B cell (primary cell): ENCODE data around the gene GTF3C5. TPM values are rescaled to one million over a fixed set of nuclear protein-coding genes. Genes with fewer than 3 reads are reported as not detected.

Experiments
- ATAC-seq: fragments of 200-7000 bp; cut with Tn5 transposase; one replicate; pipeline ENCODE4 v1.10.0; 2021; ENCODE audit warnings: low read depth, mild to moderate bottlenecking, moderate number of reproducible peaks, moderate library complexity
- CTCF ChIA-PET: fragments of 350-600 bp; sonication (Branson Sonifier 250); formaldehyde crosslinking; loops from one replicate; lab custom pipeline; 2021; ENCODE audit warnings: antibody characterized with exemption, inconsistent platforms; lab: Charles Lee
- POLR2A ChIA-PET: fragments of 350-600 bp; sonication (Branson Sonifier 250); formaldehyde crosslinking; loops from one replicate; lab custom pipeline; 2021; ENCODE audit warnings: antibody characterized with exemption; lab: Charles Lee
- DNase-seq: peaks from one replicate; pipeline ENCODE4 v3.0.0; 2013
- H2AFZ ChIP-seq: 2 replicates; pipeline ENCODE4 v1.6.1; 2012; ENCODE audit warnings: mild to moderate bottlenecking, low read depth, low read length; ENCODE audit not compliant: insufficient read depth, poor library complexity, severe bottlenecking
- H3K27ac ChIP-seq, 2 donors: 1 replicate in 1 of 2; 2 replicates in 1 of 2; pipeline ENCODE4 v1.5.1; 2012 to 2013; ENCODE audit warnings: low read length in 2 of 2, mild to moderate bottlenecking in 2 of 2, moderate library complexity in 1 of 2
- H3K27me3 ChIP-seq, 4 experiments: fragments of 200-600 bp in 1 of 4; sonication (generic) in 1 of 4; replicated peaks in 1 of 4; 1 replicate in 2 of 4; 2 replicates in 2 of 4; pipeline versions ENCODE4 v1.6.1 to v1.7.0; 2013 to 2016; ENCODE audit warnings: low read length in 3 of 4, mild to moderate bottlenecking in 2 of 4, mixed read lengths in 1 of 4, moderate library complexity in 1 of 4; ENCODE audit not compliant: insufficient read depth in 4 of 4, control insufficient read depth in 3 of 4; ENCODE audit errors: control extremely low read depth in 1 of 4
- H3K36me3 ChIP-seq, 2 experiments: replicated peaks in 1 of 2; 1 replicate in 1 of 2; 2 replicates in 1 of 2; pipeline versions ENCODE4 v1.6.1 to v1.7.1; 2013; ENCODE audit warnings: low read length in 1 of 2; ENCODE audit not compliant: insufficient read depth in 2 of 2, control insufficient read depth in 1 of 2; ENCODE audit errors: control extremely low read depth in 1 of 2, extremely low read depth in 1 of 2
- H3K4me1 ChIP-seq, 2 donors: fragments of 200-600 bp in 1 of 2; sonication (generic) in 1 of 2; 1 replicate in 1 of 2; 2 replicates in 1 of 2; pipeline versions ENCODE4 v1.5.1 to v1.6.1; 2013 to 2017; ENCODE audit warnings: low read length in 2 of 2; ENCODE audit not compliant: control insufficient read depth in 2 of 2, insufficient read depth in 2 of 2
- H3K4me2 ChIP-seq: replicated peaks from 2 replicates; pipeline ENCODE3; 2012; ENCODE audit warnings: mild to moderate bottlenecking, low read depth, low read length; ENCODE audit not compliant: poor library complexity, severe bottlenecking
- H3K4me3 ChIP-seq, 5 experiments: fragments of 200-600 bp in 1 of 5; sonication (generic) in 1 of 5; 1 replicate in 3 of 5; 2 replicates in 2 of 5; pipeline versions ENCODE4 v1.5.1 to v1.7.0; 2011 to 2016; ENCODE audit warnings: low read length in 4 of 5, mild to moderate bottlenecking in 4 of 5, low read depth in 2 of 5, control low read depth in 1 of 5, moderate library complexity in 1 of 5; ENCODE audit not compliant: insufficient read depth in 1 of 5; ENCODE audit errors: control extremely low read depth in 1 of 5, extremely low read depth in 1 of 5
- H3K79me2 ChIP-seq: fragments of 200-600 bp; sonication (generic); one replicate; pipeline ENCODE4 v1.6.0; 2016; ENCODE audit warnings: low read length; ENCODE audit not compliant: control insufficient read depth, insufficient read depth
- H3K9ac ChIP-seq: fragments of 200-600 bp; sonication (generic); 2 replicates; pipeline ENCODE4 v1.6.1; 2017; ENCODE audit warnings: mild to moderate bottlenecking, low read length, moderate library complexity
- H3K9me3 ChIP-seq, 3 donors: one replicate each; pipeline versions ENCODE4 v1.6.1 to v1.7.1; 2013; ENCODE audit warnings: low read length in 2 of 3; ENCODE audit not compliant: control insufficient read depth in 2 of 3, insufficient read depth in 1 of 3; ENCODE audit errors: control extremely low read depth in 1 of 3
- H4K20me1 ChIP-seq: 2 replicates; pipeline ENCODE4 v1.6.0; 2012; ENCODE audit warnings: mild to moderate bottlenecking, low read length; ENCODE audit not compliant: insufficient read depth, control insufficient read depth, poor library complexity, severe bottlenecking
- H3K27ac Mint-ChIP-seq: one replicate; pipeline ENCODE4 v1.8.0; 2021; ENCODE audit warnings: mixed read lengths
- H3K27me3 Mint-ChIP-seq: one replicate; pipeline ENCODE4 v1.8.0; 2021; ENCODE audit warnings: mixed read lengths
- H3K4me1 Mint-ChIP-seq: one replicate; pipeline ENCODE4 v1.8.0; 2021; ENCODE audit warnings: mixed read lengths
- H3K4me3 Mint-ChIP-seq: one replicate; pipeline ENCODE4 v1.8.0; 2021; ENCODE audit warnings: mixed read lengths
- H3K9me3 Mint-ChIP-seq: one replicate; pipeline ENCODE4 v1.8.0; 2022; ENCODE audit warnings: mixed read lengths; ENCODE audit not compliant: insufficient read depth
- EZH2 ChIP-seq: IDR thresholded peaks from 2 replicates; pipeline ENCODE4 v1.6.1; 2012; ENCODE audit warnings: borderline replicate concordance, low read depth, mild to moderate bottlenecking, moderate library complexity, low read length; ENCODE audit not compliant: insufficient read depth, poor library complexity, severe bottlenecking
- WGBS: methylation state at CpG from one replicate; pipeline ENCODE4 v1.1.5; 2013; ENCODE audit warnings: missing lambda C conversion rate; ENCODE audit not compliant: insufficient coverage; 5-methylcytosine and 5-hydroxymethylcytosine counted together
- intact Hi-C: fragments of 100-400 bp; cut with micrococcal nuclease; formaldehyde crosslinking; loops from one replicate; pipeline ENCODE4 v1.10.0; 2022
- polyA plus RNA-seq: library from polyadenylated mRNA; depleted of rRNA; stranded (reverse); fragments of >200 nt; gene quantifications from 2 replicates; pipeline ENCODE4 v1.2.3, GENCODE V29; 2012
- total RNA-seq, 2 donors: library from RNA; stranded (reverse); fragments of 120-200 nt in 1 of 2; gene quantifications; 1 replicate in 1 of 2; 2 replicates in 1 of 2; pipeline versions ENCODE4 v1.2.3 to v1.2.4, GENCODE V29; 2013 to 2022
- TF ChIP-seq, protein P1 (sequence below): fragments of 200-600 bp; IDR thresholded peaks from one replicate; pipeline ENCODE4 v1.8.0; 2022; ENCODE audit warnings: antibody characterized with exemption, mild to moderate bottlenecking

GTF3C5 gene
- total and polyA plus RNA-seq, 2 donors (not counting 1 experiment from before 2014, with no cell fraction given) = 80.5 to 91.2 TPM

DNA sequence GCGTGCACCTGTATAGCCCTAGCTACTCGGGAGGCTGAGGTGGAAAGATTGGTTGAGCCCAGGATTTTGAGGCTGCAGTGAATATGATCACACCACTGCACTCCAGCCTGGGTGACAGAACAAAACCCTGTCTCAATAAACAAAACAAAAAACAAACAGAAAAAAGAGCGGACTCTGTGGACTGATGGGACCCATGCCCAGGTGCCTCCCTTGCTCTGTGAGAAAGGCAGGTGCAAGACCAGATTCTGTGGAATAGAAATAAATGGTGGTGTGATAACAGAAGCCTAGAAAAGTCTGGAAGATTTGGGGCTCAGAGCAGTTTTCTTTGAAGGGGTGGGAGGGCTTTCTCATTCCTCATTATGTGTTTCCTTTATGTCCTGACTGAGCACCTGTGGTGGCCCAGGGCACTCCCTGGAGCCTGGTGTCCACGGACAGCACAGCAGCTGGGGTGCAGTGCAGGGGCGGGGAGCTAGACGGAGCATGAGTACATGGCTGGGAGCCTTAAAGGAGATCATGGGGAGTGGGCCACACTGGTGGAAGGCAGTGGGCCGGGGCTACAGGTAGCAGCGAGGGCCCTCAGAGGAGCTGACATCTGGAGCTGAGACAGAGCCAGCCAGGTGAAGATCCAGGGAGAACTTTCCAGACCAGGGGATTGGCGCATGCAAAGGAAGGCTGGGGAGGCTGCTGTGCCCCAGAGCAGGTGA, 15.6 kb downstream of the GTF3C5 start:
- Histone ChIP-seq H4K20me1 (peaks cover 23% of the 10 kb centered on the region), H2AFZ (no peak overlapping the region), H3K4me2 (no peak overlapping the region), H3K36me3 (peaks cover 0 to 69% of the 10 kb centered on the region in 2 experiments), H3K27ac (no peak overlapping the region), H3K79me2 (peaks cover 17% of the 10 kb centered on the region), H3K27me3 (no peaks in the 10 kb centered on the region), H3K9me3 (no peaks in the 10 kb centered on the region), H3K4me1 (no peaks in the 10 kb centered on the region), H3K4me3 (no peak overlapping the region), H3K9ac (no peak overlapping the region)
- TF ChIP-seq EZH2 = no peak
- TF ChIP-seq, protein P1, sequence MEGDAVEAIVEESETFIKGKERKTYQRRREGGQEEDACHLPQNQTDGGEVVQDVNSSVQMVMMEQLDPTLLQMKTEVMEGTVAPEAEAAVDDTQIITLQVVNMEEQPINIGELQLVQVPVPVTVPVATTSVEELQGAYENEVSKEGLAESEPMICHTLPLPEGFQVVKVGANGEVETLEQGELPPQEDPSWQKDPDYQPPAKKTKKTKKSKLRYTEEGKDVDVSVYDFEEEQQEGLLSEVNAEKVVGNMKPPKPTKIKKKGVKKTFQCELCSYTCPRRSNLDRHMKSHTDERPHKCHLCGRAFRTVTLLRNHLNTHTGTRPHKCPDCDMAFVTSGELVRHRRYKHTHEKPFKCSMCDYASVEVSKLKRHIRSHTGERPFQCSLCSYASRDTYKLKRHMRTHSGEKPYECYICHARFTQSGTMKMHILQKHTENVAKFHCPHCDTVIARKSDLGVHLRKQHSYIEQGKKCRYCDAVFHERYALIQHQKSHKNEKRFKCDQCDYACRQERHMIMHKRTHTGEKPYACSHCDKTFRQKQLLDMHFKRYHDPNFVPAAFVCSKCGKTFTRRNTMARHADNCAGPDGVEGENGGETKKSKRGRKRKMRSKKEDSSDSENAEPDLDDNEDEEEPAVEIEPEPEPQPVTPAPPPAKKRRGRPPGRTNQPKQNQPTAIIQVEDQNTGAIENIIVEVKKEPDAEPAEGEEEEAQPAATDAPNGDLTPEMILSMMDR = no peak
- intact Hi-C loops = no loop called here
- ChIA-PET POLR2A (no interaction called here), CTCF (no interaction called here)
- no peak for ATAC-seq
- Mint-ChIP-seq H3K4me3 (no peak overlapping the region), H3K4me1 (no peaks in the 10 kb centered on the region), H3K27ac (no peak overlapping the region), H3K27me3 (no peaks in the 10 kb centered on the region), H3K9me3 (no peaks in the 10 kb centered on the region)
- DNase-seq = no peak
- 97% methylated on average over 8 of the region's 9 CpGs for whole genome bisulfite sequencing

DNA sequence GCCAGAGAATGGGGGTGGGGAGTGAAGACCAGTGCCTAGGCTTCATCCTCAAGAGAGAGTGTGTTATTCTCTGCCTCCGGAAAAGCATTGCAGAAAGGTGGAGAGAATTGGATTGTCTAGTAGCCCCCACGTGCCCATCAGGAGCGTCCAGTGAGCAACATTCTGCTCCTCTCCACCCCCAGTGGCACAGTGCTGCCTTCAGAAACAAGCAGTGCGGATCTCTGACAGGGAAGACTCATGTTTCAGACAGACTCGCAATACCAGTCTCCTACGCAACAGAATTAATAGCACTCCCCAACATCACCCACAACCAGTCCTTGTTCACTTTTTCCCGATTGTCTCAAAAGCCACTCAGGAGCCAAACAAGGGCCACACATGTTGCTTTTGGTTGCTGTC, 16.1 kb downstream of the GTF3C5 start:
- H3K4me3 Mint-ChIP-seq = no peak overlapping the region

More for the DNA sequence above, 16.1 kb downstream of the GTF3C5 start:
- CTCF ChIA-PET = no interaction called here
- TF ChIP-seq EZH2 = no peak
- TF ChIP-seq, protein P1 = no peak
- Histone ChIP-seq H3K27me3 (no peaks in the 10 kb centered on the region), H3K79me2 (peaks cover 12% of the 10 kb centered on the region), H3K36me3 (peaks cover 0 to 71% of the 10 kb centered on the region in 2 experiments), H3K9ac (no peak overlapping the region), H3K4me3 (no peak overlapping the region), H3K27ac (no peak overlapping the region), H4K20me1 (peaks cover 17% of the 10 kb centered on the region), H2AFZ (no peak overlapping the region), H3K9me3 (no peaks in the 10 kb centered on the region), H3K4me2 (no peak overlapping the region), H3K4me1 (no peaks in the 10 kb centered on the region)
- WGBS = 100% methylated on average over 5 of the region's 7 CpGs
- H3K9me3 Mint-ChIP-seq = no peaks in the 10 kb centered on the region
- ATAC-seq = no peak
- DNase-seq = no peak
- POLR2A ChIA-PET = no interaction called here
- intact Hi-C loops = no loop called here
- no peaks in the 10 kb centered on the region for H3K4me1 Mint-ChIP-seq
- no peak overlapping the region for H3K27ac Mint-ChIP-seq
- H3K27me3 Mint-ChIP-seq = no peaks in the 10 kb centered on the region
